CD4-positive, alpha-beta T cell treated with Interleukin-6 for 4 hours (primary cell): Measurements from ENCODE around the gene RTL9.
"Not testable (repeated sequence)": the region's sequence is repeated elsewhere in the genome, so short reads cannot be mapped to it uniquely, and the experiment has no call there.

Experiments
- DNase-seq: peaks from one replicate; pipeline ENCODE4 v3.0.0-alpha.2; 2020; ENCODE audit warnings: mixed read lengths

The RTL9 gene

GRCh38 chrX:110346681-110347080 lies 12.0 kb upstream of the RTL9 start:
- DNase-seq, result no peak

- no peak for DNase-seq
These were observed 625 bp downstream of the RTL9 start for GRCh38 chrX:110359273-110359672.

GRCh38 chrX:110363244-110363643 lies 4.6 kb downstream of the RTL9 start:
- no peak for DNase-seq

DNA sequence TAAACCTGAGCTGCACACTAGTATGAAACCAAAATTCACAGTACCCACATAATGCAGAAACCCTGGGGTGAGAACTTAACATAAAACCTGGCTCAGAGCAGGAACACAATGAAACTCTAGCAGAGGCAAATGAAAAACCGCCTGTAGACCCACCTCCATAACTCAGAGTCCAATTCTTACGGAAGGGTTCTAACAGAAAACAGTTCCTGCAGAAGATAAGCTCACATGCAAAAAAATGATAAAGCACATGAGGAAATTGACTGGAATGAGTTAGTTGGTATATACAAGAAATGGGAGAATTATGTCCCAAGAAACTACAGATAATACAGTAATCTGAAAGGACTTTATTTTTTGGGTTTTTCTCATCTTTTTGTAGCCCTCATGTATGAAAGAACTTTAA lies 14.7 kb downstream of the RTL9 start:
- no peak for DNase-seq

- no peak for DNase-seq
These were observed 15.9 kb downstream of the RTL9 start for GRCh38 chrX:110374559-110374958.

GRCh38 chrX:110381216-110381615 lies 22.6 kb downstream of the RTL9 start:
- no peak for DNase-seq

GRCh38 chrX:110383414-110383813 lies 24.8 kb downstream of the RTL9 start:
- no peak for DNase-seq

GRCh38 chrX:110384490-110384889 lies 25.8 kb downstream of the RTL9 start:
- no peak for DNase-seq

DNA sequence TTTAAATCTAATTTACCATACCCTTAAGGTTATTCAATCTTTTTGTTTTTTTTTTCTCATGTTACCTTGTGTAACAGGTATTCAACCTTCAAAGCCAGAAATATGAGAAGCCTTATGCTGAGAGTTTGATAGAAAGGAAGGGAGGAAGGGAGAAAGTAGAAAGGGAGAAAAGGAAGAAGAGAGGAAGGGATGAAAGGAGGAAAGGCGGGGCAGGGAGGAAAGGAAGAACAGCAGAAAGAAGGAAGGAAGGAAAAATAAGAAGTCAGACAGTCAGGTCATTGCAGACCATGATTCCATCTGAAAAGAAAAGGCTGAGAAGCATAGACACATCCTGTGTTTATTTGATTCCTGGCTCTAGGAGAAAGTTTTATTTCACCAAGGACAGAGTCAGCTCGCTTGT lies 30.9 kb downstream of the RTL9 start:
- no peak for DNase-seq

GRCh38 chrX:110391086-110391485 lies 32.4 kb downstream of the RTL9 start:
- no peak for DNase-seq

- DNase-seq, result no peak
These were observed 36.0 kb downstream of the RTL9 start for GRCh38 chrX:110394651-110395050.

- DNase-seq, result no peak
These were observed 37.2 kb downstream of the RTL9 start for GRCh38 chrX:110395877-110396276.

DNA sequence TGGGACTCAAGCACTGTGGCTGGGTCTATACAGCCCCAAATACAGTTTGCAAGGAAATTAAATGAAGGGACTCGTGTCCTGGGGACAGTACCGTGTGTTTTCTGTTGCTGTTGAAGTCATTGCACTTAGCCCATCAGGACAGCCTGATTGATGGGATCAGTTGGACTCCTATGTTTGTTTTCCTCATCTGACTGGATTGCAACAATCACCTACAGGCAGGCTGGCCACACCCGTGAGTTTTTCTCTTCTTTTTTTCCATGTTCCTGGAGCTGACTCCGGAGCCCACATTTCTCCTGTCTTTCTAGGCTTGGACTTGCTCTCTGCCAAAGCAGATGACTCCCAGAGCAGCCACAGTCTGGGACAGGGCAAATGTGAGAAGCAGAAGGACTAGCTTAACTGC lies 38.1 kb downstream of the RTL9 start:
- DNase-seq, result no peak

DNA sequence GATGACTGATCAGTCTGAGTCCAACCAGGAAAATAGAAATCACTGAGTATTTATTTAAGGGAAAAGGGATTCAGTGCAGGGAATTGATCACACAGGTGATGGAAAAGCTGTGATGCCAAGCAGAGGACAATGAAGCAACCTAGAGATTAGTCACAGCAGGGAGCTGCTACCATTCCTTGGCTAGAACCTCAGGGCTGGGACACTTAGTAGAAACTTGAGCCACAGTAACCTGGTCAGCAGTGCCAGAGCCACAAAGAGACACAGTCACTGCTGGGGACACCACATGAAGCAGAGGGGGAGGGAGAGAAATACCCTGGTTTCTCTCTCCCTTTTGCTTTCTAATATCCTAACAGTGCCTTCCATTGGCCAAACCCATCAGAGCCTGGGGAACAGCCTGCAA lies 38.7 kb downstream of the RTL9 start:
- no peak for DNase-seq

DNA sequence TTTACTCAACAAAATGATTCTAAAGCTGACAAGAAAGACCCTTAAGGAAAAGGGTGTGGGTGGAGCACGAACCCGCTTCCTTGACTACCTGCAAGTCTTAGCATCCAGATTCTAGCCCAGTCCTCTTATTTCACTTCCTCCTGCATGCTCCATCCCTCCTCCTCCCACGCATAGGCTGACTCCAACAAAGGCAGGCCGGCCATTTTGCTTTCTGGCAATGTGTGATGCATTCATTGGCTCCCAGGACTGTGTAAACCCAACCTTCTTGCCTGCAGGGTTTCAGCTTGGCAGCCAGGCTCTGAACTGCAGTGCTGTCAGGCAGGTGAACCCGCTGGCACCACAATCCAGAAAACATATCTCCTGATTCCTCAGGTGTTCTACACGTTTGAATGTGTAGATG lies 39.3 kb downstream of the RTL9 start:
- no peak for DNase-seq

- no peak for DNase-seq
These were observed 40.8 kb downstream of the RTL9 start for GRCh38 chrX:110399497-110399896.

- DNase-seq, result no peak
These were observed 41.3 kb downstream of the RTL9 start for GRCh38 chrX:110399966-110400365.

- no peak for DNase-seq
These were observed 42.5 kb downstream of the RTL9 start for GRCh38 chrX:110401135-110401534.

GRCh38 chrX:110402091-110402849 lies 43.6 kb downstream of the RTL9 start:
- DNase-seq, result no peak

GRCh38 chrX:110402850-110403221 lies 44.2 kb downstream of the RTL9 start:
- no peak for DNase-seq

DNA sequence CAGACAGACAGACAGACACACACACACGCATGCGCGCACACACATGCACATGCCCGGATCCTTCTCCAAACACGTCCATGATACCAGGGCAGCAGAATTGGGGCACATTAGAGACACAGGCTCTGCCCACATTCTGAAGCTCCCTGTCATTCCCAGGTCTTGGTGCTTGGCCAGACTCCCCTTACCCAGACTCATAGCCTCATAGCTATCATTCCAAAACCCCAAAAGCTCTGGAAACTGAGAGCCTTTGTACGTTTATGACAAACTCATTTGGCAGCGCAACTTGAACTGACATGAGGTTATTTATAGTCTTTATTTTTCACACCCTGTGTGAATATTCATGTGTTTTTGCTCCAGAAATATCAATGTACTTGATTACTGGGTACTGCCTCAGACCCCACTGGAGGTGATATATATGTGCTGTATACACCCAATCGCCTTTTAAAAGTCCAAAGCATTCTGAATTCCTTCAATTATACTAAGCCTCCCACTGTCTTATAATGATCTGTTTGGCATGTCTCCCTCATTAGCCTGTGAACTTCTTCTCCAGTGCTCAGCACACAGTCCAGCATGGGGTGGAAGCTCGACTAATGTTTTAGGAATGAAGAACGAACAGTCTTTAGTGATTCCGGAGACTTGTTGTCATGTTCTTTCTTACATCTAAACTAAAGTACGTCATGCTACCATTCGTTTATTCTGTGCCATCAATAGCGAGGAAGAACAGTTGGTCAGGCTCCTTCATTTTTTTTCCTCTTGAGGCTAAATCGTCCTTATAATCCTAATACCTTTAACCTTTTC lies 45.0 kb downstream of the RTL9 start:
- DNase-seq, result no peak

- DNase-seq, result no peak
These were observed 45.7 kb downstream of the RTL9 start for GRCh38 chrX:110404376-110404775.

DNA sequence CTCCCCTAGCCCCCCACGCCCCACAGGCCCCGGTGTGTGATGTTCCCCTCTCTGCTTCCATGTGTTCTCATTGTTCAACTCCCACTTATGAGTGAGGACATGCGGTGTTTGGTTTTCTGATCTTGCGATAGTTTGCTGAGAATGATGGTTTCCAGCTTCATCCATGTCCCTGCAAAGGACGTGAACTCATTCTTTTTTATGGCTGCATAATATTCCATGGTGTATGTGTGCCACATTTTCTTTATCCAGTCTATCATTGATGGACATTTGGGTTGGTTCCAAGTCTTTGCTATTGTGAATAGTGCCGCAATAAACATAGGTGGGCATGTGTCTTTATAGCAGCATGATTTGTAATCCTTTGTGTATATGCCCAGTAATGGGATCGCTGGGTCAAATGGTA lies 47.6 kb downstream of the RTL9 start:
- not testable (repeated sequence) for DNase-seq

DNA sequence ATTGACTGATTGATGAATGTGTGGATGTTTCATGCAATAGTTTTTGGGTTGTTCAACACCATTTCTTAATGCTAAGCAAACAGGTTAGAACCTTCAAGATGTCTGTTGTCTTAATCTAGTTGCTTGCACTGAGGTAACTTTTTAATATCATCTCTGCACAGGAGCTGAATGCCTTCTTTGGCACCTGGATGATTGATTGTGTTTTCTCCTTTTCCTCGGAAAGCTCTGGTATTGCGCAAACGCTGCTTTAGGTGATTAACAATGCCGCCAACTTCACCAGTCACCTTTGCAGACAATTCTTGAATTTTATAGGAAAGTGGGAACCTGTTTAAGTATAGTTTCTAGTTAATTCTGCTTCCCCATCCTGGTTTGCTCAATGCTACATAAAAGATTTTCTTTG lies 48.2 kb downstream of the RTL9 start:
- no peak for DNase-seq
